CD1c-positive myeloid dendritic cell (primary cell): Measurements from ENCODE around the gene BMPR2.
"Not testable (repeated sequence)": the region's sequence is repeated elsewhere in the genome, so short reads cannot be mapped to it uniquely, and the experiment has no call there.

Source experiments
- DNase-seq: peaks from one replicate; pipeline ENCODE4 v3.0.0-alpha.2; 2016; ENCODE audit errors: extremely low spot score

The BMPR2 gene

DNA sequence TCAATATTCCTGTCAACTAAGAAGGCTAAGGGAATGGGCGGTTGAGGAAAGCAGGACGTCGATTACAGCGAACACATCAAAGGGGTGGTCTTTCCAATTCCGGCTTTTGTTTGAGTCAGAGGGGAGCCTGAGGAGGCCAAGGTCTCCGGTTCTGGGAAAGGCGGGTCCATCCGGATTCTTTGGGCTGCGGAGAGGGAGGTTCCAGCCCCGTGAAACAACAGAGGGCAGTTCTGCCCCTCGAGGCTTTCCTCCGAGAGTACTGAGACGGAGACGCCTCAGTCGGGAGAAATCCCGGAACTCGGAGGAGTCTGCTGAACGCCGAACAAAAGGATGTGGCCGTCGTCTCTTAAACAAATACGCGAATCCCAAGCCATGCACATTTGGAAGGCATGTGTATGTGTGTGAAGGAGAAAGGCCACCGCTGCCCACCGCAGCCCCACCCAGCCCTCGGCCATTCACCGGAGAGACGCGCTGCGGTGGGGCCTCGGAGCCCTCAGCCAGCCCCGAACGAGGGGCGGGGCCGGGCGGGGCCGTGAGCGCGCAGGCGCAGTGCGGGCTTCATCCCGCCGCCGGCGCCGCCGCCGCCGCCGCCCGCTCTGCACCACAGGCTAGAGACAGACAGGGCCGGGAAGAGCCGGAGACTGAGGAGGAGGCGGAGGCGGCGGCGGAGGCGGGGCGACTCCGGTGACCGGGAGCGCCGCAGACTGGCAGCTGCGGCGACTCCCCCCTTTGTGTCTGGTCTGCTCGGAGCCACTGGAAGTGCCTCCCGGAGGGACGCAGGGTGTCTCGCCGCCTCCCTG, at the start of gene BMPR2:
Gene BMPR2, plus strand, starts transcription at position 719 of the 800 bp plus-strand sequence. CDS start 1,148 bp downstream, outside the sequence.
- peak; percentile 91 for DNase-seq

DNA sequence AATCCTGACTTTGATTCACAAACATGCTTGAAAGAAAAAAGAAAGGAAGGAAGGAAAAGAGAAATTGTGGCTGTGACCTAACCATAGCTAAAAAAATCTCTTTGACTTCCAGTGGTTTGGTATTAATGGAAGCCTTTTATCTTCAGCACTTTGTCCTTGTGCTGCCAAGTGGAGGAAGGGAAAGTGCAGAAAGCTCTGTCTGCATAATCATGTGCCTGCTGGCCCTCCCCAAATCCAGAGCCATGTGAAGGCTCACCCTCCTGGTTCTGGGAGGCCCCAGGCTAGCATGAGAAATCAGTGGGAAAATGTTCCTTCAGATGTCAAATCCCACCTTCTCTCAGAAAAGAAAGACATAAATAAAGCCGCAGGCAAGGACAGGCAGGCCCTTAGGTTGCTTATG, 48.3 kb upstream of the BMPR2 start:
- no peak for DNase-seq

DNA sequence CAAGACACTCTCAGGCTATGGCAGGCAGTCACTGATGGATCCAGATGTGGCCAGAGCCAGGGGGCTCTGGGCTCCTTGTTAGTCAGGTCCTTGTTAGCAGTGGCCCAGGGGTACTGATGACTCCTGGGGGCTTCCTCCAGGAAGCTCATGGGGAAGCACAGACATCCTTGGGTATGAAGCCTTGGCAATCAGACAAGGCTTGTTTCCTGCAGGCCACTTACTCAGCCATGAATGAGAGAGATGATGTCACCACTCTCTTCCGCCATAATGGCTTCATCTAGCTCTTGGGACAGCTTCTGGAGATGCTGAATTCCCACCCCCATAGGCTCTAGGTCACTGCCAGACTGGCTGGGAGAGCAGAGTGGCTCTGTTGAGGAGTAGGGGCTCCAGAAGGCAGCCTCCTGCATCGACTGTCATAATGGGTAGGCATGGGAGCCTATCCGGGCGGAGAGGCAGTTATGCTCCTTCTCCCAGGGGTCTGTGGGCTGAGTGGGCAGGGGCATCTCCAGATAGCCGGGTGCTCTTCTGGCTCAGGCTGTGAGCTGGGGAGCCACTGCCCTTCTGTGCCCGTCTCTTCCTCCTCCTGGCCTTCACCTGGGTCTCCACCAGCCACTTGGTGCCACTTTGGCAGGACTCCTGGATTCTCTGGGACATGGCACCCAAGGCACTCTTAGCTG, 40.2 kb upstream of the BMPR2 start:
- DNase-seq, result no peak

- no peak for DNase-seq
Measured at GRCh38 chr2:202337151-202337550, 39.0 kb upstream of the BMPR2 start.

GRCh38 chr2:202337706-202338346, 38.3 kb upstream of the BMPR2 start:
- no peak for DNase-seq

DNA sequence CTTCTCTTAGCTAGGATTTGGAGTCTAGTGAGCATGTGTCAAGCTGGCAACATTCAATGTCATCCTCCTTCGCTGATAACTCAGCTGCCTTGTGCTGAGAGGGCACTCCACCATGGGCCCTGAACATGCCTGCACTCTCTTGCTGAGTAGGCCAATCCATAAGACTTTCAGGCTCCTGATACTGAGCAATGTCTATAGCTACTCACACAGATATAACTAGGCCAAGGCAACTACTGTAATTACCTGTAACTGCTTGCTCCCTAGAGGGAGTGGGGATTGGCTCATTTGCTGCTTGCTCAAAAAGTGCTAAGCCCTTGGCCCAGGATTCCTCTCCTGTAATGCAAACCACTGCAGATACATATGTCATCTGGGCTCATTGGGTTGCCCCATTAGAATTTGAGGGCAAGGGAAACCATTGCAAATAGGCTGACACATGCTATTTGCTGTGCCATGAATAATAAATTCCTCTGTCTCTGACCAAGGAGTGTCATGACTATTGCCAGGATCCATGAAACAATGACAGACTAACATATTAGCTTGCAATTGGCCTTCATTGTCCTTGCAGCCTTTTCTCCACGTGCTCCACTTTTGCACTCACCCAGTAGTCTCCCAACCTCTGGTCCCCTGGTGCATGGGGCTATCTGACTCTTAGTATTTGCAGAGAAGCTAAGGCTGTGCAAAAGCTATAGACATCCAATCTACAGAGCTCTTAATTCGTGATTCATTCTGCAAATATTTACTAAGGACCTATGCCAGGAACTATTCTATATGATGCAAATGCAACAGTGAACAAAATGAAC, 36.9 kb upstream of the BMPR2 start:
- DNase-seq, result no peak

- DNase-seq, result no peak
Measured at GRCh38 chr2:202344178-202344577, 31.9 kb upstream of the BMPR2 start.

- no peak for DNase-seq
Measured at GRCh38 chr2:202346180-202346579, 29.9 kb upstream of the BMPR2 start.

- DNase-seq, result no peak
Measured at GRCh38 chr2:202353430-202353829, 22.7 kb upstream of the BMPR2 start.

- no peak for DNase-seq
Measured at GRCh38 chr2:202355993-202356505, 20.1 kb upstream of the BMPR2 start.

- not testable (repeated sequence) for DNase-seq
Measured at GRCh38 chr2:202358924-202359323, 17.2 kb upstream of the BMPR2 start.

DNA sequence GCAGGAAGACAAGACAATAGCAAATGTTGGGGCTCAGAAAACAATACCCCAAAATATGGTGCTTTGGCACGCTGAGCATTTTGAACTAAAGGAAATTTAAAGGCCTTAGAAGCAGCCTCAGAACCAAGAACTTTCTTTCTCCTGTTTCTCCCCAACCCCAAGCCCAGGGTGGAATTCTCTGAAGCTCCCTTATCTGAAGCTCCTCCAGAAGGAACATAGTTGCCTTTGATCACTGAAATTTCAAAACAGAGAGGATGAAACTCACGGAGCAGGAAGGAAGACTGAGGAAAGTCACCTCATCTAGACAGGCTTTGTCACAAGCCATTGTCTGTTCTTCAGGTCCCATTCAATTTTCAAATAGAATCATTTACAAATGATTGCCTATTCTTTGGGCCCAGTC, 15.5 kb upstream of the BMPR2 start:
- DNase-seq, result no peak

GRCh38 chr2:202361108-202361507, 15.0 kb upstream of the BMPR2 start:
- DNase-seq, result no peak

DNA sequence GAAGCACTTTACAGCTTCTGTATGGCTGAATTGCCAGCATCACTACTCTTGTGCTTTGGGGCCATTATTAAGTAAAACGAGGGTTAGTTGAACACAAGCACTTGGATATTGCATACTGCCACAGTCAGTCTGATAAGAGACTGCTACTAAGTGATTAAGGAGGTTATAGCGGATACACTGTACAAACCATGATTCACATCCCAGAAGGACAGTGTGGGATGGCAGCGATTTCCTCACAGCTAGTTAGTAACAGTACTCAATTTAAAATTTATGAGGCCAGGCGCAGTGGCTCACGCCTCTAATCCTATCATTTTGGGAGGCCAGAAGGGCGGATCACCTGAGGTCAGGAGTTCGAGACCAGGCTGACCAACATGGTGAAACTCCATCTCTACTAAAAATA, 2.6 kb upstream of the BMPR2 start:
- DNase-seq, result no peak

DNA sequence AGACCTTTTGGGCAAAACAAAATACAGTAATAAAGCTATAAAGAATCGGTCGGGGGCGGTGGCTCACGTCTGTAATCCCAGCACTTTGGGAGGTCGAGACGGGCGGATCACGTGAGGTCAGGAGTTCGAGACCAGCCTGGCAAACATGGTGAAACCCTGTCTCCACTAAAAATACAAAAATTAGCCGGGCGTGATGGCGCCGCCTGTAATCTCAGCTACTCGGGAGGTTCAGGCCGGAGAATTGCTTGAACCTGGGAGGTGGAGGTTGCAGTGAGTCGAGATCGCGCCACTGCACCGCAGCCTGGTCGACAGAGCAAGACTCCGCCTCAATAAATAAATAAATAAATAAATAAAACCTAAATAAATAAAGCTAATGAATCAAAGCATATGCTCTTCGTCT, 1.7 kb upstream of the BMPR2 start:
- not testable (repeated sequence) for DNase-seq

DNA sequence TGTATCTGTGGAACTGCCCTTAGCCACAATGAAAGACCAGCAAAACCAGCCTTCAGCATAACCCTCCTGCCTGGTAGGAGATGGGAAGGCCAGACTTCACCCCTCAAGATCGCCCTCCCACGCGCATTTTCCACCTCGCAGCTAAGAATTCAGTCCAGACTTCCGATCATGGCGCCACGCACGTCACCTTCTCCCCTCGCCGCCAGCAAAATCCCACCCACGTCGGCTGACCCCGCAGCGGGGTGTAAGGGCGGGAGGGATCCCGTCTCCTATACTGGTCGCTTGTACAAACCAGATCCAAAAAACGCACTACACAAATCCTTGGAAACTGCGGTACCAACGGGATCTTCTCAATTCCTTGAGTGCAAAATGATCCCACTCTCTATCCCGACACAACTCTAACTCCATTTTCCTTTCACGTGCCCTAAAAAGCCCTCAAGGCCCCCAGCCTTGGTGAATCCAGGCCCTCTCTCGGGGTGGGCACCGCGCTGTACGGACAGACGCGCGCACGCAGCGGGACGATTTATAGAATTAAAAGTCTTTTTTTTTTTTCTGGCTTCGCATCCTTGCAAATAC, 1.0 kb upstream of the BMPR2 start:
- DNase-seq, result peak; percentile 70

- DNase-seq, result peak; percentile 50
Measured at GRCh38 chr2:202376460-202377206, 506 bp downstream of the BMPR2 start.

GRCh38 chr2:202377207-202377761, 1.2 kb downstream of the BMPR2 start:
- peak; percentile 59 for DNase-seq

GRCh38 chr2:202378001-202378400, 1.9 kb downstream of the BMPR2 start:
- DNase-seq, result no peak

GRCh38 chr2:202378662-202379358, 2.7 kb downstream of the BMPR2 start:
- no peak for DNase-seq
